H1 (cell line): ENCODE measurements around the gene PRDM10. TPM values are rescaled to one million over a fixed set of nuclear protein-coding genes. Genes with fewer than 3 reads are reported as not detected.

Experiments used
- CTCF ChIA-PET: fragments of 300-600 bp; sonication (Branson Sonifier 250); formaldehyde crosslinking; loops from one replicate; lab custom pipeline; 2021; ENCODE audit not compliant: partially characterized antibody; lab: Charles Lee
- POLR2A ChIA-PET: fragments of 300-600 bp; sonication (Branson Sonifier 250); formaldehyde crosslinking; loops from one replicate; lab custom pipeline; 2021; ENCODE audit warnings: inconsistent platforms; ENCODE audit not compliant: partially characterized antibody; lab: Charles Lee
- DNase-seq, 2 experiments: peaks; one replicate each; pipeline versions ENCODE4 v3.0.0 to v3.0.0-alpha.2; 2010 to 2022; ENCODE audit warnings: low spot score in 2 of 2, low read depth in 1 of 2, mixed read lengths in 1 of 2
- FAIRE-seq: peaks from 2 replicates; lab custom pipeline; 2011; peaks lifted over from hg19 to GRCh38; lab: Jason Lieb, UNC
- H2AFZ ChIP-seq: 2 replicates; pipeline ENCODE4 v1.8.1; 2012; ENCODE audit warnings: low read length, inconsistent platforms
- H2AK5ac ChIP-seq: 2 replicates; pipeline ENCODE4 v1.6.1; 2013; ENCODE audit warnings: low read depth, low read length
- H2BK120ac ChIP-seq: replicated peaks from 2 replicates; pipeline ENCODE3; 2013; ENCODE audit warnings: low read depth, low read length, inconsistent platforms
- H2BK12ac ChIP-seq: 2 replicates; pipeline ENCODE4 v1.6.1; 2013; ENCODE audit warnings: low read depth, low read length
- H2BK15ac ChIP-seq: 2 replicates; pipeline ENCODE4 v1.6.1; 2013; ENCODE audit warnings: low read length
- H2BK20ac ChIP-seq: 2 replicates; pipeline ENCODE4 v1.6.1; 2013; ENCODE audit warnings: low read length
- H2BK5ac ChIP-seq: 2 replicates; pipeline ENCODE4 v1.6.1; 2013; ENCODE audit warnings: low read depth, low read length
- H3K14ac ChIP-seq: 2 replicates; pipeline ENCODE4 v1.6.1; 2013; ENCODE audit warnings: inconsistent platforms; ENCODE audit not compliant: insufficient read length
- H3K18ac ChIP-seq: 2 replicates; pipeline ENCODE4 v1.6.1; 2013; ENCODE audit warnings: low read length; ENCODE audit errors: extremely low read depth
- H3K23ac ChIP-seq: 2 replicates; pipeline ENCODE4 v1.6.1; 2013; ENCODE audit warnings: inconsistent platforms; ENCODE audit not compliant: insufficient read length
- H3K23me2 ChIP-seq: 2 replicates; pipeline ENCODE4 v1.6.1; 2013; ENCODE audit warnings: low read depth, low read length
- H3K27ac ChIP-seq: 2 replicates; pipeline ENCODE4 v1.6.1; 2011; ENCODE audit warnings: low read depth, low read length, inconsistent platforms
- H3K27me3 ChIP-seq, 4 experiments: replicated peaks in 1 of 4; 1 replicate in 1 of 4; 2 replicates in 3 of 4; pipeline versions ENCODE4 v1.6.1 to v1.8.1; 2011 to 2013; ENCODE audit warnings: low read length in 3 of 4, mild to moderate bottlenecking in 3 of 4, inconsistent platforms in 2 of 4, mixed read lengths in 2 of 4, moderate library complexity in 1 of 4; ENCODE audit not compliant: control insufficient read depth in 3 of 4, insufficient read depth in 3 of 4; ENCODE audit errors: extremely low read depth in 1 of 4
- H3K36me3 ChIP-seq, 4 experiments: 2 replicates each; pipeline versions ENCODE4 v1.6.1 to v1.8.1; 2011 to 2013; ENCODE audit warnings: mild to moderate bottlenecking in 4 of 4, low read length in 3 of 4, moderate library complexity in 2 of 4, control low read depth in 1 of 4, inconsistent platforms in 1 of 4; ENCODE audit not compliant: insufficient read depth in 4 of 4, control insufficient read depth in 2 of 4
- H3K4ac ChIP-seq: replicated peaks from 2 replicates; pipeline ENCODE3; 2013; ENCODE audit warnings: low read length, low read depth, mixed read lengths, inconsistent platforms; ENCODE audit not compliant: insufficient read length
- H3K4me1 ChIP-seq, 4 experiments: replicated peaks in 1 of 4; 1 replicate in 1 of 4; 2 replicates in 3 of 4; pipeline versions ENCODE4 v1.6.1 to v1.8.1; 2011 to 2013; ENCODE audit warnings: low read length in 3 of 4, inconsistent platforms in 2 of 4, mixed read lengths in 1 of 4; ENCODE audit not compliant: insufficient read depth in 4 of 4, control insufficient read depth in 3 of 4
- H3K4me2 ChIP-seq, 2 experiments: 2 replicates each; pipeline versions ENCODE4 v1.6.1 to v1.8.1; 2011 to 2013; ENCODE audit warnings: low read depth in 2 of 2, low read length in 2 of 2, control low read depth in 1 of 2, inconsistent platforms in 1 of 2, mild to moderate bottlenecking in 1 of 2; ENCODE audit not compliant: insufficient read depth in 1 of 2
- H3K4me3 ChIP-seq, 4 experiments: fragments of 200-600, 300-600 bp in 1 of 4; sonication (generic), shearing (Covaris generic), sonication (Bioruptor Twin) in 1 of 4; 2 replicates each; pipeline versions ENCODE4 v1.5.1 to v1.8.1; 2011 to 2016; ENCODE audit warnings: low read length in 4 of 4, low read depth in 3 of 4, control low read depth in 2 of 4, inconsistent platforms in 2 of 4, mild to moderate bottlenecking in 2 of 4, mixed read lengths in 1 of 4, moderate library complexity in 1 of 4; ENCODE audit not compliant: insufficient read depth in 2 of 4; ENCODE audit errors: extremely low read depth in 1 of 4
- H3K56ac ChIP-seq: replicated peaks from 2 replicates; pipeline ENCODE3; 2013; ENCODE audit warnings: low read depth, mild to moderate bottlenecking, mixed read lengths, low read length, inconsistent platforms; ENCODE audit not compliant: insufficient read length
- H3K79me1 ChIP-seq: 2 replicates; pipeline ENCODE4 v1.6.1; 2013; ENCODE audit warnings: low read depth, low read length, control low read depth
- H3K79me2 ChIP-seq, 2 experiments: 2 replicates each; pipeline versions ENCODE4 v1.6.1 to v1.8.1; 2012 to 2013; ENCODE audit warnings: low read length in 2 of 2, mild to moderate bottlenecking in 2 of 2, inconsistent platforms in 1 of 2; ENCODE audit not compliant: insufficient read depth in 2 of 2, control insufficient read depth in 1 of 2
- H3K9ac ChIP-seq, 4 experiments: replicated peaks in 1 of 4; 1 replicate in 1 of 4; 2 replicates in 3 of 4; pipeline versions ENCODE4 v1.6.1 to v1.8.1; 2011 to 2013; ENCODE audit warnings: low read depth in 3 of 4, low read length in 3 of 4, control low read depth in 2 of 4, mild to moderate bottlenecking in 2 of 4, moderate library complexity in 2 of 4, inconsistent platforms in 1 of 4; ENCODE audit errors: extremely low read depth in 1 of 4
- H3K9me3 ChIP-seq, 2 experiments: 2 replicates each; pipeline versions ENCODE4 v1.6.1 to v1.8.1; 2012 to 2013; ENCODE audit warnings: mild to moderate bottlenecking in 2 of 2, moderate library complexity in 2 of 2, control low read depth in 1 of 2, inconsistent platforms in 1 of 2, low read depth in 1 of 2, low read length in 1 of 2, mixed read lengths in 1 of 2; ENCODE audit not compliant: insufficient read depth in 2 of 2
- H4K20me1 ChIP-seq, 2 experiments: replicated peaks in 1 of 2; 2 replicates each; pipeline versions ENCODE3 to v1.8.1; 2011 to 2013; ENCODE audit warnings: inconsistent platforms in 2 of 2, low read length in 2 of 2, mild to moderate bottlenecking in 1 of 2; ENCODE audit not compliant: insufficient read depth in 2 of 2, control insufficient read depth in 1 of 2
- H4K5ac ChIP-seq: 2 replicates; pipeline ENCODE4 v1.6.1; 2013; ENCODE audit warnings: low read length, low read depth, mixed read lengths, inconsistent platforms; ENCODE audit not compliant: insufficient read length
- H4K8ac ChIP-seq: 2 replicates; pipeline ENCODE4 v1.8.0; 2013; ENCODE audit warnings: mild to moderate bottlenecking, moderate library complexity, low read length, inconsistent platforms; ENCODE audit not compliant: insufficient read depth; ENCODE audit errors: extremely low read depth
- H4K91ac ChIP-seq: replicated peaks from 2 replicates; pipeline ENCODE3; 2013; ENCODE audit warnings: low read length, mixed read lengths, inconsistent platforms; ENCODE audit not compliant: insufficient read length
- ASH2L ChIP-seq: fragments of 200-600, 300-600 bp; sonication (generic); IDR thresholded peaks from one replicate; pipeline ENCODE4 v1.7.1; 2017; ENCODE audit warnings: low read length
- BRCA1 ChIP-seq: IDR thresholded peaks from 2 replicates; pipeline ENCODE4 v1.6.1; 2012; ENCODE audit warnings: low read depth, low read length, improper control_type of control experiment
- EGR1 ChIP-seq: IDR thresholded peaks from 2 replicates; pipeline ENCODE4 v1.6.1; 2011; ENCODE audit warnings: low read depth, low read length, borderline replicate concordance
- HDAC6 ChIP-seq: IDR thresholded peaks from one replicate; pipeline ENCODE4 v1.7.1; 2012; ENCODE audit warnings: low read depth, mild to moderate bottlenecking, inconsistent platforms, low read length, moderate library complexity
- KDM5A ChIP-seq: fragments of 200-600 bp; IDR thresholded peaks from 2 replicates; pipeline ENCODE4 v1.7.1; 2012; ENCODE audit warnings: mild to moderate bottlenecking, low read length, inconsistent platforms, mixed read lengths
- MAFK ChIP-seq: IDR thresholded peaks from 2 replicates; pipeline ENCODE4 v1.6.1; 2012; ENCODE audit warnings: low read depth, mild to moderate bottlenecking, improper control_type of control experiment, low read length
- RAD21 ChIP-seq, 2 experiments: IDR thresholded peaks in 1 of 2; conservative IDR thresholded peaks in 1 of 2; 2 replicates each; pipeline ENCODE4 v1.6.1; 2011; ENCODE audit warnings: low read depth in 2 of 2, low read length in 2 of 2, improper control_type of control experiment in 1 of 2, inconsistent platforms in 1 of 2, mild to moderate bottlenecking in 1 of 2, moderate library complexity in 1 of 2
- SIX5 ChIP-seq: IDR thresholded peaks from 2 replicates; pipeline ENCODE4 v1.6.1; 2011; ENCODE audit warnings: mild to moderate bottlenecking, low read depth, low read length
- SUZ12 ChIP-seq: fragments of 200-600 bp; sonication (generic); IDR thresholded peaks from 2 replicates; pipeline ENCODE4 v1.6.1; 2012; ENCODE audit warnings: mild to moderate bottlenecking, inconsistent platforms, low read length, moderate library complexity, mixed read lengths
- TAF1 ChIP-seq: IDR thresholded peaks from 2 replicates; pipeline ENCODE4 v1.6.1; 2011; ENCODE audit warnings: mild to moderate bottlenecking, low read depth, low read length
- YY1 ChIP-seq: IDR thresholded peaks from 2 replicates; pipeline ENCODE4 v1.6.1; 2011; ENCODE audit warnings: low read depth, mild to moderate bottlenecking, low read length
- ZNF274 ChIP-seq: IDR thresholded peaks from 2 replicates; pipeline ENCODE4 v1.7.0; 2012; ENCODE audit warnings: low read length, borderline replicate concordance; ENCODE audit errors: extremely low read depth
- WGBS, 2 experiments: shearing (Covaris generic) in 1 of 2; methylation state at CpG; one replicate each; pipeline versions ENCODE4 v1.1.6 to v1.1.7; 2013 to 2015; ENCODE audit warnings: low lambda C conversion rate in 2 of 2, mixed read lengths in 2 of 2, inconsistent platforms in 1 of 2, low coverage in 1 of 2, missing lambda C conversion rate in 1 of 2; ENCODE audit not compliant: insufficient replicate concordance in 2 of 2, insufficient coverage in 1 of 2, insufficient read length in 1 of 2; ENCODE audit errors: extremely low coverage in 1 of 2, missing lambda C conversion rate in 1 of 2; 5-methylcytosine and 5-hydroxymethylcytosine counted together
- polyA plus RNA-seq, 7 experiments: library from polyadenylated mRNA; depleted of rRNA in 3 of 7; stranded (reverse) in 5 of 7; unstranded in 2 of 7; fragments of >200 nt in 5 of 7; fragments of 200-250 nt in 2 of 7; gene quantifications; 1 replicate in 5 of 7; 2 replicates in 1 of 7; 4 replicates in 1 of 7; pipeline versions ENCODE4 v1.2.1 to v1.2.3, GENCODE V29; 2011 to 2013; ENCODE audit warnings: missing spikeins in 2 of 7, mixed read lengths in 2 of 7
- total RNA-seq: library from RNA; stranded (reverse); fragmentation: NEBNext Ultra II Directional; extraction: Animal tissue kit (Norgen Biotek cat#: 25700); gene quantifications from 2 replicates; pipeline ENCODE4 v1.2.1, GENCODE V29; 2021
- TF ChIP-seq, protein P1 (sequence below): IDR thresholded peaks from 2 replicates; pipeline ENCODE4 v1.6.1; 2012; ENCODE audit warnings: low read length, inconsistent platforms

The PRDM10 gene
- total and polyA plus RNA-seq, 2 of the 8 experiments (the other 6 are each of a cell fraction or from before 2014, with no cell fraction given) = 15.5 to 19.2 TPM

DNA sequence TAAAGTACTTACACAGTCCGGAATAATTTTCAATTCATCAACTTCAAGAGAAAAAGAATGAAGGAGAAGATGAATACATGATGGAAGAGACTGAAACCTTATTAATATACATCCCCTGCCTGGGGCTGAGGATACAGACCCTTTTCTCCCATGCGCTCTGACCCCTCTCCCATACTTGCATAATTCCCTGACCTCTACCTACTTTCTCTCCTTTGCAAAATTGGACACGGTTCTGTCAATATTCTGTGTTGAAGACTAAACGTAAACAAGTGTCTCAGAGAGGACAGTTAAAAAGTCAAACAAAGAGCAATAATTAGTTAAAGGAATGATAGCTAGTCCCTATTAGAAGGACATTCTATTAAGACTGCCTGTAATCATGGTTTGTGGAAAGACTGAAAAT lies 7.5 kb downstream of the PRDM10 start:
- H4K20me1 ChIP-seq = peaks cover 0 to 4% of the 10 kb centered on the region in 2 experiments
- H3K79me2 ChIP-seq = peaks cover 4 to 55% of the 10 kb centered on the region in 2 experiments
- no peak overlapping the region for H3K18ac ChIP-seq
- H3K4me2 ChIP-seq = no peak overlapping the region
- no peak overlapping the region for H4K5ac ChIP-seq
- H3K14ac ChIP-seq = no peak overlapping the region
- H2BK5ac ChIP-seq = no peak overlapping the region
- FAIRE-seq = no peak
- H3K9me3 ChIP-seq = no peaks in the 10 kb centered on the region
- no peak overlapping the region for H2BK20ac ChIP-seq
- peaks cover 0 to 2% (median 0%) of the 10 kb centered on the region in 4 experiments; a peak in 2 of 7 replicates for H3K4me1 ChIP-seq
- no peak overlapping the region for H3K4me3 ChIP-seq
- no peak overlapping the region for H3K56ac ChIP-seq
- no peak for DNase-seq
- CTCF ChIA-PET = interaction anchor here (1.1 kb wide), 1 partner anchor 30 kb away, joined by 5 read pairs; no protein-coding TSS in a partner anchor
- H4K91ac ChIP-seq = no peak overlapping the region
- H3K23me2 ChIP-seq = no peaks in the 10 kb centered on the region
- no peak overlapping the region for H3K23ac ChIP-seq
- WGBS, 2 experiments = 91% methylated on average over 4 of the region's 4 CpGs; no CpG with 5 or more reads in 1 of the 2 experiments
- no peak overlapping the region for H4K8ac ChIP-seq
- peaks cover 0 to 2% (median 0%) of the 10 kb centered on the region in 4 experiments; a peak in 1 of 7 replicates for H3K27me3 ChIP-seq
- H3K36me3 ChIP-seq = no peaks in the 10 kb centered on the region
- H2AFZ ChIP-seq = no peak overlapping the region
- no peak overlapping the region for H2AK5ac ChIP-seq
- H3K4ac ChIP-seq = no peak overlapping the region
- POLR2A ChIA-PET = no interaction called here
- H3K27ac ChIP-seq = no peak overlapping the region
- no peak overlapping the region for H2BK12ac ChIP-seq
- no peak overlapping the region for H3K9ac ChIP-seq
- no peaks in the 10 kb centered on the region; the same call in 1 of the 2 replicates for H3K79me1 ChIP-seq
- H2BK15ac ChIP-seq = no peak overlapping the region
- no peak overlapping the region for H2BK120ac ChIP-seq
- TF ChIP-seq TAF1 = no peak
- TF ChIP-seq RAD21 (IDR thresholded peaks at IDR 0.05 in 1 of 2, conservative IDR thresholded peaks at IDR 0.05 in 1 of 2; ENCODE audit: low read depth in 2 of 2, low read length in 2 of 2) = no peak
- no peak for TF ChIP-seq BRCA1
- TF ChIP-seq SUZ12 = no peak
- TF ChIP-seq YY1 = no peak
- no peak for TF ChIP-seq KDM5A
- TF ChIP-seq EGR1 = no peak
- TF ChIP-seq SIX5 = no peak
- no peak for TF ChIP-seq ASH2L
- TF ChIP-seq MAFK = no peak
- TF ChIP-seq HDAC6 = no peak
- no peak for TF ChIP-seq ZNF274
- TF ChIP-seq, protein P1, sequence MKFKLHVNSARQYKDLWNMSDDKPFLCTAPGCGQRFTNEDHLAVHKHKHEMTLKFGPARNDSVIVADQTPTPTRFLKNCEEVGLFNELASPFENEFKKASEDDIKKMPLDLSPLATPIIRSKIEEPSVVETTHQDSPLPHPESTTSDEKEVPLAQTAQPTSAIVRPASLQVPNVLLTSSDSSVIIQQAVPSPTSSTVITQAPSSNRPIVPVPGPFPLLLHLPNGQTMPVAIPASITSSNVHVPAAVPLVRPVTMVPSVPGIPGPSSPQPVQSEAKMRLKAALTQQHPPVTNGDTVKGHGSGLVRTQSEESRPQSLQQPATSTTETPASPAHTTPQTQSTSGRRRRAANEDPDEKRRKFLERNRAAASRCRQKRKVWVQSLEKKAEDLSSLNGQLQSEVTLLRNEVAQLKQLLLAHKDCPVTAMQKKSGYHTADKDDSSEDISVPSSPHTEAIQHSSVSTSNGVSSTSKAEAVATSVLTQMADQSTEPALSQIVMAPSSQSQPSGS = no peak
